ENCODE results near the gene KSR1.

The KSR1 gene

DNA sequence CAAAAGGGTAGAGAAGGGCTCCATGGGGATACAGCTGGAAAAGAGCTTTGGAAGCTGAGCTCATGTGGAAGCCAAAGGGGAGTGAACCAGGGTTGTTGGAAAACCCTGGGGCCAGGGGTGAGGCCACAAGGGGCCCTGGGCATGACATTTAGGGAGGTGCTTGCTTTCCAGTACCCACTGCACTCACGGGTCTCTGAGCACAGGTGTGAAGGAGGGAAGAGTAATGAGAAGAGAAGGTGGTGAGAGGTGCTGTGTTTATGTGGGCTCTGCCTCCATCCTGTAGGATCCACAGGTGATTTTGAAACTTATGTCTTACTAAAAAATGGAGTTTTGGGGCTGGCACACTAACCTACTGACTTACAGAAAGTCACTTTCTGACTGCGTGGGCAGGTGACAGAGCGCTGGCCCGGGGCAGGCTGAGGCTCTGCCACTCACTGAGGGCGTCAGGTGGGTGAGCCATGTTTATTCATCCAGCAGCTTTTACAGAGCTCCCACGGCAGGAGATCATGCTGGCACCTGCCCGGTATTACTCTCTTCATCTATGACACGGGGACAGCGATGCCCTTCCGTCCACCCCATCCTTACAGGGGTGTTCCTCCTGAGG, 18.9 kb downstream of the KSR1 start:
- DNase-seq: no peak

DNA sequence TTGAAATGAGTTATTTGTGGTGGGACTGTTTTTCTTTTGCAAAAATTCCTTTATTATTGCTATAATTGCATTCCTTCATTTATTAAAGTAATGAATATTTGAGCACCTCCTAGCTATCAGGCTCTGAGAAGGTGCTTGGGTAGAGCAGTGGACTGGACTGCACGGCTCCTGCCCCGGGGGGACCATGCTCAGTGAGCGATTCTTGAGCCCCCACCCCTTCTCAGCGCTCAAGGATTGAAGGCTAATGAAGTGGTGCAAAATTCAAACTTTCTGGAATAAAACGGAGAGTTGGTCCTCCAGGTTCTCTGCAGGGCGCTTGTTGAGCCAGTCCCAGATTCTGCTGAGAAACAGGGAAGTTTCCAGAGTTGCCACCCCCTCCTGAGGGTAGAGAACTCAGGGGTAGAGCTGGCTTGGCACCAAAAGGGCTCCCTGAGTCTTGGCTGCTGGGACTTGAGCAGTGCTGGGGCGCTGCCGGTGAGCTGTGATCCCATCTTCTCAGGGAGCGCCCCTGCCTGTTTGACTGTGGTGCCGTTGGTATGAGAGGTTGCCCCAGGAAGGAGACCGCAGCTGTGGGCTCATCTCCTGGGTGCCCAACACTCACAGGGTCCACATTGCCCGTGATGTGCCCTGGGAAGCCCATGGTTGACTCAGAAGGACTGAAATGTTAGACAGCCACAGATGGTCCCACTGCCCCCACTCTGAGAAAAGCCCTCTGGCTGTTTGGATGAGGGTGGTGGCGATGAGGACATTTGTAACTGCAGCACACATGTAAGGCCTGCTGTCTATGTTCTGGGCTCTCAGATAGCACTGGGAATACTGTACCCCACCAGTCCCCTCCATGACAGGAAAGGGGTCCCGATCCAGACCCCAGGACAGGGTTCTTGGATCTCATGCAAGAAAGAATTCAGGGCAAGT, 20.0 kb downstream of the KSR1 start:
- DNase-seq: no peak

DNA sequence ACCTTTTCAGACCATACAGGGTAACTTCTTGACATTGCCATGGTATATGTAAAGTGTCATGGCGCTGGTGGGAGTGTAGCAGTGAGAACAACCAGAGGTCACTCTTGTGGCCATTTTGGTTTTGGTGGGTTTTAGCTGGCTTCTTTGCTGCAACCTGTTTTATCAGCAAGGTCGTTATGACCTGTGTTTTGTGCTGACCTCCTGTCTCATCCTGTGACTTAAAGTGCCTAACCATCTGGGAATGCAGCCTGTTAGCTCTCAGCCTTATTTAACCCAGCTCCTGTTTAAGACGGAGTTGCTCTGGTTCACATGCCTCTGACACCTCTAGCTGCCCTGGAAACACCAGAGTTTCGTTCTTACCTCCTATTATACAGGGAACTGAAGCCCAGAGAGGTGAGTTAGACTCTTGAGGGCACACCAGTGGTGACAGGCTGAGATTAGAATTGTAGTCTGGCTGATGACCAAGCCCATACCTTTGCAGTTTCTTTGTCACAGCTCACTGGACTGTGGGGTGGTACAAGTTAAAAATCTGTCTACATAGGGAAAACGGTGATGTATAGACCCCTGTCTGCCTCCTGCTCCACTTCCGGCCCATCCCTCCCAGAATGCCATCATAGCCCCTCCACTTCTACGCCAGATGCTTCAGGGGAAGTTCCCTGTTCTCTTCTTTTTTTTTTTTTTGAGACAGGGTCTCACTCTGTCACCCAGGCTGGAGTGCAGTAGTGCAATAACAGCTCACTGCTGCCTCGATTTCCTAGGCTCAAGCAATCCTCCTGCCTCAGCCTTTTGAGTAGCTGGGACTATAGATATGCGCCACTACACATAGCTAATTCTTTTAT, 21.0 kb downstream of the KSR1 start:
- DNase-seq: no peak

DNA sequence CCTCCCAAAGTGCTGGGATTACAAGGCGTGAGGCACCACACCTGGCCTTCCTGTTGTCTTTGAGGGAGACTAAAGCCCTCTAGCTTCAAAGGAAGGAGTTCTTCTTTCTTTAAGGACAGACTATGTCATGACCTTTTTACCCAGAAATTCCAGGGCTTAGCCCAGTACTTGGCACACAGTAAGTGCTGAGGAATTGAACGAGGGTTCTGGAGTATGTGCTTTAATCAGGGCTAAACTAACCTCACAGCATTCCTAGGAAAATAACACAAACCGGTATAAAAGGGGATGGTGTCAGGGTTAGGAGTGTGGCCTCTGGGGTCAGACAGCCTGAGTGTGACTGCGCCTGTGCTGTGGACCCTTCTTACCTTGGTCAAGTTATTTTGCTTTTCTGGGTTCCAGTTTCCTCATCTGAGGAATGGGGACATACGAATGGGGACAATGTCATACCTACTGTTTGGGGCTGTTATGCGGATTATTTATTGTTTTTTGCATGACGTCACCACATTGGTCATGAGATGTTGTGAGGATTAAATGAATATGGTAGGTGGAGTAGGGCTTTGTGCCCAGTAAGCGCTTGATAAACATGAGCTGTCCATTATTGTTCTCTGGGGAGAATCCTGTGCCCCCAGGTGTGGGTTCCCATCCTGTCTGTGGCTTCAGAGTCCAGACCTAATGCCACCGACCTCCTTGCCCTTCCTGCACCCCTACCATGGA, 21.9 kb downstream of the KSR1 start:
- DNase-seq: no peak

DNA sequence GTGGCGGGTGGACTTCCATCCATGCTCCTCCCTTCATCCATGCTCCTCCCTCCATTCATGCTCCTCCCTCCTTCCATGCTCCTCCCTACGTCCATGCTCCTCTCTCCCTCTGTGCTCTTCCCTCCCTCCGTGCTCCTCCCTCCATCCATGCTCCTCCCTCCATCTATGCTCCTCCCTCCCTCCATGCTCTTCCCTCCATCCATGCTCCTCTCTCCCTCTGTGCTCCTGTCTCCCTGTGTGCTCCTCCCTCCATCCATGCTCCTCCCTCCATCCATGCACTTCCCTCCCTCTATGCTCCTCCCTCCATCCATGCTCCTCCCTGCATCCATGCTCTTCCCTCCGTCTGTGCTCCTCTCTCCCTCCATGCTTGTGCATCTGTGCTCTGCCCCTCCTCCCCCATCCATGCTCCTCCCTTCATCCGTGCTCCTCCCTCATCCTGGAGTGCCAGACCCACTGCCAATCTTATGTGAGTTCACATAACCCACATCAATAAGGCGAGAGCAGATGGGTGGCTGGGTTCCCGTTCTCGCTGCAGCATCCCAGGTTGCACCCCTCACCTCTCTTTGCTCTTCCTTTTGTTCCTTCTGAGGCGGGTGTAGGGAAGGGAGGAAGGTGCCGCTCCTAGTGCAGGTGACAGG, 22.8 kb downstream of the KSR1 start:
- DNase-seq: no peak

DNA sequence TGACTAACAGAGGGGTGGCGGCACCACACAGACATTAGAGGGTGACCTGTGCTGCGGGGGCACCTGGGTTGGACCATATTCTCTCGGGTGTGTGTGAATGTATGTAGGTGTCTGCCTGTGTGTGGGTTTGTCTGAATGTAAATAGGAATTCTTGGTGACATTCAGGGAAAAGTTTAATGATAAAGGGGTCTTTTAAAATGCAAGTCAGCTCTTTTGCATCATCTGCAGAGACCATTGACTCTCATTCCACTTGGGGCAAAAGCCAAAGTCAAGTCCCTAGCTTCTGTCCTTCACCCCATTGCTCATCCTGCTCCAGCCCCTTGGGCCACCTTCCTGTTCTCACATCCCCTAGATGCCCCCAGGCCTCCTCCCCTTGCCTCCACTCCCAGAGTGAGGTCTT, 23.6 kb downstream of the KSR1 start:
- no peak for DNase-seq

DNA sequence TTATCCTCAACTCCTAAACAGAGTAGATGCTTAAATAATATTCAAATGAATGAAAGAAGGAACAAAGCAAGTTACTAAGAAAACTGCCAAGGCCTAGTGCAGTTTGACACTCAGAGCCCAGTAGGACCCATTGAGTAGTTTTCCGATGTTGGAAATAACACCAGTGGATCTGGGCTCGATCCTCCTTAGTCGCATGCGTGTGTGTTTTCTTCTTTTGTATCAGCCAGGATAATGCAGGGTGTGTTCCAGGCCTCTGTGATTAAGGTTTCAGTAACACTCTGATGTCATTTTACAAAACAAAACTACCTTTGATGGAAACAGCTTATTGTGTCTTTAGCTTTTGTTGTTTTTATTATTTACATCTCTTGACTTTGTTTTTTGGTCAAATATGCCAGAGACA, 24.5 kb downstream of the KSR1 start:
- no peak for DNase-seq

DNA sequence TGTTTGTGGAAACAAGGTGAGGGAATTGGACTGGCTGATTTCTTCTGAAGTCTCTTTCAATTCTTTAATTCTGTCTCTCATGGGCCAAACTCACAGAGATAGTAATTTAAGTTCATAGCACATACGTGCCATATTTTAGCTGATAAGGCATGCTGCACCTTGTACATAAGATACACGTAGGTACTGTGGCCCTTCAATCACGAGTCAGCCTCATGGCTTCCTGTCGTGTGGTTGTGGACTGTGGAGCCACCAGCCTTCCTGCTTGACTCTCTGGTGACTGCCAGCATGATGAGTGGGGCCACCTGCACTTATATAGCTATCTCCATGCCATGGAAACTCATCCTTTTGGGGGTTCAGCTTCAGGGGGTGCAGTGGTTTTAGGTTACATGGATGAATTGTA, 25.1 kb downstream of the KSR1 start:
- DNase-seq: no peak

DNA sequence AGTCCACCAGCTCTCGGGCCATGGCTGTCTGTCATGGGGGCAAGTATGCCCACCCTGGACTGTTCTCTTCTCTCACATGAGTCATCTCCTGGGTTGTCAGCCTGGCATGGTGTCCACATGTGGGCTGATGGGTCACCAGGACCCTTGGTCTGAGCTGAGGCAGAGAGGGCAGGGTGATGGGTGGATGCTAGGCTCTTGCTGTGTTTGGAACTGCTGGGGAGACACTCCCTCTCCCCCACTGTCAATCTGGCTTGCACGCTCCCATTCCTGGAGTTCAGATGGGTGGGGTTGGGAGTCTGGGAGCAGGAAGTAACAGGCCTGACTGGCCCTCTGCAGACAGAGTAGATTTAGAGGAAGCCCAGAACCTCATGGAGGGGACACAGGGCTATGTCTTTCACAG, 28.9 kb downstream of the KSR1 start:
- no peak for DNase-seq

DNA sequence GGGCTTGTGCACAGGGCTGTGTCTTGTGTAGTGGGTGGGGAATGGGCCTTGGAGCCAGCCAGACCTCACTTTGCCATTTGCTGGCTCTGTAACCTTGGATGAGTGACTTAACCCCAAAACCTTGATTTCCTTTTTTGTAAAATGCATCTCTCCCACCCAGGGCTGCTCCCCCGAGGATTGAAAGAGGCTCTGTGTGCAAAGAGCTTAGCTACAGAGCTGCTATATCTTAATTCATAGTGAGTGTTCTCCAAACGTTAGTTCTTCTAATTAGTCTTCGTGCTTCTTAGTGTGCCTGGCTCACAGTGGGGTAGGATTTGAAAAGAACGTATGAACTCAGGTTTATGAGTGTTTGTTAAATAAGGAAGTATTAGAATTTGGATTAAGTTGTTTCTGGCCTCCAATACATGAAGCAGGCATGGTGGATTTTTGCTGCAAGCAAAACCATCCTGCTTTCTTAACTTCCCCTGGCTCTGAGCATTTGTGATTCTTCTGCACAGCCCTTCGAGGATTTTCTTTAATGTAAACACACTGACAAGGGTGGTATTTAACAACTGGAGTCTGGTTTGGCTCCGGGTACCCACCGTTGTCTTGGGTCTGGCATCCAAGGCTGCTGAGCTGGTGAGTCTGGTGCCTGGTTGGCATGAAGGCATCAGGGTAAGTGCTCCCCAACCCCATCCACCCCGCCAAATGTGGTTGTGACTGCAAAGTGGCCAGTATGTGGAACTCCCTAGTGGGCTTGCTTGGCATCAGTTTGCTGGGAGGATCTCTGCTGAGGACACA, 29.7 kb downstream of the KSR1 start:
- DNase-seq: no peak

DNA sequence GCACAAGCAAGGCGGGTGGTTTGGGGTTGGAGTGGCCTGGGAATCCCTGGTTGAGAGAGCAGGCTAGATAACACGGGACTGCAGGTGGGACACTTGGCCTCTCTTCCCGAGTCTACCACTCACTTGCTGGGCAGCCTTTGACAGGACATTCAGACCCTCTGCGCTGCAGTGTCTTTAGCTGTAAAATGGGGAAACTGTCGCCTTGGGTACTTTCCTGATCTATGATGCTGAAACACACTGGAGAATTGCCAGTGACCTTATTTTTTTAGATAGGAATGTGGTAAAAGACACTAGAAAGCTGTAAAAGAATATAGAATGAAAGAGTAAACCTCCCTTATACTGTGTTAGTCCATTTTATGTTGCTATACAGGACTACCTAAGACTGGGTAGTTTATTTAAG, 30.5 kb downstream of the KSR1 start:
- DNase-seq: no peak

DNA sequence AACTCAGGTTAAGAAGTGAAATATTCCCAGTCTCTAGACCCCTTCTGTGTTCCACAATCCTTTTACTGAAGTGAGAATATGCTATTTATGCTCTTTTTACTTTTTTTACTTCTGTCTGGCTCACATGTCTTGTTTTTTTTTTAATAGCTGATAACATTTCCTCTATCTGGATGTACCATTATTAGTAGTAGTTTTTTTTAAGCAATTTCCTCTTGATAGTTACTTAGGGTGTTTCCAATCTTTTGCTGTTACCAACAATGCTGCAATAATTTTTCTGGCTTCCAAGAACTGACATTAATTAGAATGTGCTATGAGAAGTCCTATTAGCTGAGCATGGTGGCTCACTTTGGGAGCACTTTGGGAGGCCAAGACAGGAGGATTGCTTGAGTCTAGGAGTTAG, 32.0 kb downstream of the KSR1 start:
- DNase-seq: no peak

DNA sequence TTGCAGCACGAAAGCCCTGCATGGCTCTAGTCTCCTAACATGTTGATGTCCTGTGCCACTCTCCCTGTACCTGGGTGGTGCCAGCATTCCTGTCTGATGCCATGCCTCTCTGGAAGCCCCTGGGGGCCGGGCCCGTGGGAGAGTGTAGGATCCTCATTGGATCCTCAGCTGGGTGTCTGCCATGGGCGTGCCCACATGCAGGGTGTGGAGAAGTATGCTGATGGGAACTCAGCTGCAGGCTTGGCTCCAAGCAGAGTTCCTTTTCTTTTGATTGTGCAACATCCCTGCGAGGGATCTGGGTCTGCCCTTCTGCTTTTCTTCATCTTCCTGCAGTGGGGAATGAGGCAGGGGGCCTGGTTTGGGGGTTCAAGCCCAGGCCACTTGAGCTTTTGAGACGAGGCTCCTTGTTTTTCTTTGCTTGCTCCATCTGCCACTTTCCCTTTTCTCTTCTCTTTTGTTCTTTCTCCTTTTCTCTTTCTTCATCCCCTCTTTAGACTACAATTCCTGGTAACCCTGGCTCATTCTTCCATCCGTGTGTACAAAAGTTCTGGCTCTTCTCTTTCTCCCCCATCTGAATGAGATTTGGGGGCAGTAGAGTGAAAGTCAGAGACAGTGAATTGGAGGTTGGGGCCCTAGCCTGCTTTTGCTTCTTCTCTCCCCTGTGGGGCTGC, 32.9 kb downstream of the KSR1 start:
- DNase-seq: peak; percentile 61 to 69

DNA sequence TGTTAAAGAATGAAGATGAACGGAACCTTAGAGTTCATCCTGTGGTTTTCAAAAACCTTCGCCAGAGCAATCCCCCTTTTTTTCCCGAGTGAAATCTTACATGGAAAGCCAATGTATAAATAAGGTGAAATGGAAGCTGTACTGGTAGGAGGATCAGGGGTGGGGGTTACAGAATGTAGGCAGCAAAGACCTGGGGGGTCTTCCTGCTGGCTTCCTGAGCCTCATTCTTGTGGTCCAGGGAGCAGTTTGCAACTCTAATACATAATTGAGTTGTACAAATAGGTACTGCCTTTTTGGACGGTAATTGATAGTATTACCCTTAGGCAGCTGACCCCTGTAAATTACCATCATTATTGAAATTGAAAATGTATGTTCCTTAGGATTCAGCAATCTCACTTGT, 34.1 kb downstream of the KSR1 start:
- no peak for DNase-seq

DNA sequence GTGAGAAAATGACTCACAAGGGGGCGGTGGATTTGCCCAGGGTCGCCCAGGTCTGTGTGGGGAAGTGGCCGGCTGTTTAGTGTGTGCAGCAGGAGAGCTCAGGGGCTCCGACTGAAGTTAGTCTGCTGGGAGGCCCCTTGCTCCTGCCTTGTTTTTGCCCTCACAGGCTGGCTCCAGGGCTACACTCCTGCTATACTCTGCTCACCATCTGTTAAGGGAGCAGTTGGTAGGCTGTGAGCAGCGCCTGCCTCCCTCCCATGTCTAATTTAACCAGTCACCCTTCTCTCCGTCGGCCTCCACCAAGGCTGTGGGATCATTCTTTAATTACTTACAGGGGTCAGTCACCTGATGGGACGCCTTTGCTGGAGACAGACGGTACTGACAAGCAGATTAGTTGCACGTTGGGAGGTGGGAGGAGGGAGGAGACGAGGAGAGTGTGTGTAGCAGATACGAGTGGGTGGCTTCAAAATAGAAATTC, 35.5 kb downstream of the KSR1 start:
- no peak for DNase-seq

DNA sequence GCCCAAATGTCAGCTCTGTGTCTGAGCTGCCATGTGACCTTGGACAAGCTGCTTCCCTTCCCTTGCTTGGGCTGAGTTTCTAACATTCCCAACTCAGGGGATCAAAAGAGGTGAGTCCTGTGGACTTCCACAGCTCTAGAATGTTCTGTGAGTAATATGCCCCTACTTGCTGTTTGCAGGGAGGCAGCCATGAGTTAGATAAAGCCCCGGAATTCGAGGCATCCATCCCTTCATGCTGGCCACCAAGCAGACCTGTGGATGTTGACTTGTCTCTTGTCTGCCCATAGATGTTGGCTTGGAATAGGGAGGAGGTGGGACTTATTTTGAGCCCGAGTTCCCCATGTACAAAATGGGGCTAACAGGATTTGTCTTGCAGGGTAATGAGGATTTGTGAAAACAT, 36.2 kb downstream of the KSR1 start:
- DNase-seq: no peak

DNA sequence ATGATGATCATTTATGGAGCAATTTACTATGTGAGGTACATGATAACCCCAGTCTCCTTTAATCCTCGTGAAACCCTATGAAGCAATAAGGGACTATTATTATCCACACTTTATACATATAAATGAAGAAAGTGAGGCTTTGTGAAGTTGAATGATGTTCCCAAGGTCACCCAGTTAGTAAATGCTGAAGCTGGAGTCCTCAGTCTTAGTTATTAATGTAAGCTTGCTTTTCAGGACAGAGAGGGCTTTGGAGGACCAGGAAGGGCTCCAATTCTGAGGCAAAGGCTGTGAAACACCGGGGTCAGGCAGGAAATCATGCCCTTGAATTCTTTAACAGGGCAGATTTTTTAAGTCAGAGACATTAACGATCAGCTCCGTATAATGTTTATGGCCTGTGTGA, 36.8 kb downstream of the KSR1 start:
- no peak for DNase-seq

DNA sequence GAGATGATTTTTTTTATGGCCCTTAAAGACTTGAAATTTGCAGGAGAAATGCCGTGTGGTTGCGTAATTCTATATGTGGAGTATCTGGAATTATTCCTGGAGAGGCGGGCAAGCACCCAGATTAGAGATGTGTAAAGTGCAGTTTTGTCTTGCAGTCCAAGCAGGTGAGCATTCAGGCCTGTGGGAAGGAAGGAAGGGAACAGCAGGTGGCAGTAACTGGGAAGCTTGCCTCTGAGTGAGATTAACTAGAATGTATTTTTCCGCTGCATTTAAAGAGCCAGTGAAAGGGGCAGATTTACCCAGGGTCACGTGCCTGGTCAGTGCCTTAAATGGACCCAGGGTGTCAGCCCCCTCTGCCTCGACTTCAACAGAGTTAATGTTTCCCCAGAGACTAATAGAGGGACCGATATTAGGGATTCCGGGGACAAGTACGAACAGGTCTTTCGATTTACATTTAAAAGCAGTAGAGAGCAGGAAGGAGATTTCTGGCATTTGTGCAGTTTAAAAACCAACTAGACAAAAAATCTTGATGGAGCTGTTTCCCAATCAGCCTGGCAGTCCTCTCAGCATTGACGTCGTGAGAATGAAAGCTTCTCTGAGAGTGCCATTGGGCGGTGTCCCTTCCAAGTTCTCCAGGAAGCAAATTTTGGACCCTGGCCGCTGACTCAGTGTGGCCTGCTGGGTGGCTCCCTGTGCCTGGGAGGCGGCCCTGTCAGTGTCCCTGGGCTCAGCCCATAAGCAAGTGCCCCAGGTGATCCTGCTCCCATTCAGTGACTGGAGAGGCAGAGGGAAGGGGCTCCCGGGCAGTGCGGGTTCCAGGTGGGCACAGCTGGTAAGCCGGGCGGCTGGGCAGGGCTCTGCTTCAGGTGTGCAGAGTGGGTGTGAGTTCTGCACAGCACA, 38.2 kb downstream of the KSR1 start:
- no peak for DNase-seq

DNA sequence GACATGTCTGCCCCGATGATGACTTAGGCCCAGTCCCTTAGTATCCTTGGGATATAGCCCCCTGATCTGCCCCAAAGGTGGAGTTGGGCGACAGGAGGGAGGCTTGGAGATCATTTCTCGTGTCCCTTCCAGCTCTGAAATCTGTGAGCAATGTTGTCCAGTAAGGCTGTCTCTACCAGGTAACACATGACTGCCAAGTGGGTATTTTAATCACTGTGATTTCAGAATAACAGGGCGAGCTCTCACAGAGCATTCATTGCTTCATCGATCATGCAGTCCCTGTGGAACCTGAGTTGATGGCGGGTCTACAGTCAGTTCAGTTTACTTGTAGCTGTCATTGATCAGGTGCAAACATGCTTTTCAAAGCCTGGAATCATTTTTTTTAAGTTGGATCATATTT, 39.2 kb downstream of the KSR1 start:
- no peak for DNase-seq

DNA sequence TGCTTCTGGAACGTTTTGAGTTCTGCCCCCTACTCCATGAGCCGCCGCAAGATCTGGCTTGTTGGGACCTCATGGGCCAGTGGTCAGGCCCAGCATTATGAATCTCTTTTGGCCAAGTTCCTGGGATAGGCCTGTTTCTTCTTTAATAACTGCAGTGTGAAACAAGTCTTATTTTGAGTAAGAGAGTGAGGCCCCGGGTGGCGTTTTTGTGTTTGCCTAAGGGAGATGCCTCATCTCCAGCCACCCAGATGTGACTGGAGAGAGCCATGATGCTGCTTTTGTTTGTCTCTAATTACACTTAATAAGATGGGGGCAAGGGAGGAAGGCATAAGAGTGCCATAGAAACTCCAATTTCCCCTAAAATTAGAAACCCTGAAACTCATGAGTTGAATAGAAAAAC, 39.8 kb downstream of the KSR1 start:
- DNase-seq: no peak
